HT-29 (cell line): Measurements from ENCODE around the gene FNIP1. TPM values are rescaled to one million over a fixed set of nuclear protein-coding genes. Genes with fewer than 3 reads are reported as not detected.
"Not testable (repeated sequence)": the region's sequence is repeated elsewhere in the genome, so short reads cannot be mapped to it uniquely, and the experiment has no call there.

ENCODE experiments used
- DNase-seq: peaks from one replicate; pipeline ENCODE4 v3.0.0-alpha.2; 2015; ENCODE audit warnings: low spot score
- total RNA-seq: library from RNA; depleted of rRNA; stranded (reverse); fragments of >200 nt; shearing (Covaris generic); gene quantifications from 2 replicates; pipeline ENCODE4 v1.2.3, GENCODE V29; 2014

FNIP1 gene
- total RNA-seq, 1 experiment from 2014 or later, result 20.8 TPM

GRCh38 chr5:131639148-131639547 is 157.7 kb downstream of the FNIP1 start:
- DNase-seq, result no peak

DNA sequence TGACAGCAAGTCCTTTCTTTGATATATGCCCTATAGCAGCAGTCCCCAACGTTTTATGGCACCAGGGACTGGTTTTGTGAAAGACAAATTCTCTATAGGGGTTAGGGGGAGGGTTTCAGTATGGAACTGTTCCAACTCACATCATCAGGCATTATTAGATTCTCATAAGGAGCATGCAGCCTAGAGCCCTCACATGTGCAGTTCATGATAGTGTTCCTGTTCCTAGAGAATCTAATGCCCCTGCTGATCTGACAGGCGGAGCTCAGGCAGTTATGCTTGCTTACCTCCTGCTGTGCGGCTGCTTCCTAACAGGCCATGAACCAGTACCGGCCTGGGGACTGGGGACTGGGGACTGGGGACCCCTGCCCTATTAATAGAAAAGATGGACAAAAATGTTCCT is 159.1 kb downstream of the FNIP1 start:
- no peak for DNase-seq

GRCh38 chr5:131635684-131636572 is 160.9 kb downstream of the FNIP1 start:
- peak; percentile 62 for DNase-seq

DNA sequence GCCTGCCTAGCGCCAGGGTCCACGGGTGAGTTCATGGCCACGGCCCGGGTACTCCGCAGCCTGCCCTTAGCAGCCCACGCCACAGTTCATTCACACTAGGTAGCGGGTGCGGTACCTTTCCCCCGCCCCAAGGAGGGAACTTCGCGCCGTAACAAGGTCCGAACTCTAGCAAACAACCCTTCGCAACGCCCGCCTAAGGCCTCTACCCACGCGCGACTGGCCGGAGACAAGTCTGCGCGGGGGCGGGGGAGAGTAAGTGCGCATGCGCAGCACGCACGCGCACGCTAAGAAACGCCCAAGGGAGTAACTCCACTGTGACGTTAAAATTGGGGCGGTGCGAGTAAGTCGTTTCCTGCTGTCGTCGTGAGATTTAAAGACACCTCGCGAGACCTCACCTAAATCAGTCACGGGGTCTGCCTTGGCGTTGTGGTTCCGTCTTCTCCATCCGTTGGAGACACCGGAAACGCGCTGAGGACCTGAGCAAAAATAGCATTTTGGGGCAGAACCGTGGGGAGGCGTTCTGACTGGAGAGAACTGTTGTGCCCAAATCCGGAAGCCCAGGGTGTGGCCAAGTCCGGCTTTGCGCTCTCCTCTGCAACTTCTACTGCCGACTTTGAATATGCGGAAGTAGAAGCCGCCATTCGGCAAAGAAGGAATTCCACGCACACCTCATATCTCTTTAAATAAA is 161.7 kb downstream of the FNIP1 start, which contains the start of gene RAPGEF6:
RAPGEF6 (minus strand) TSS at position 234 of the 688 bp plus-strand sequence; CDS start at position 35, 199 bp downstream.
- DNase-seq, result peak; percentile 98

- DNase-seq, result peak; percentile 67
Measured at GRCh38 chr5:131634666-131634995, 162.2 kb downstream of the FNIP1 start.

DNA sequence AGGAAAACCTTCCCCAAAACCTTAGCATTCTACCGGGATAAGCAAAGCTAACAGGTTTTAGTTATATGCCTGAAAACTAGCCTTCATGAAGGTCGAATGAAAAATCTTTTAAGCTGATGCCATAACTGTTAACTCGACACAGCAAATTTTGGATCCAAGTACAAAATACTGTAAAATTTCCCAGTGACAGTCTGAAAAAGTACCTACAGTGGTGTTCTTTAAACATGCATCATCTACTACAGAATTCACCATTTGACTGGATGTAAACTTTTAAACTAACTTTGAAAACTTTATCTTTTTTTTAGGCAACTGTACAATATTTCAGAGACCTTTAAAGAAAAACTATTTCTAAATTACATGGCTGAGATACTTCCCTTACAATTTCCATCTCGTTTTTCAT is 162.6 kb downstream of the FNIP1 start:
- DNase-seq, result peak; percentile 30

- DNase-seq, result peak; percentile 14
Measured at GRCh38 chr5:131633830-131634229, 163.0 kb downstream of the FNIP1 start.

GRCh38 chr5:131630963-131631350 is 165.9 kb downstream of the FNIP1 start:
- no peak for DNase-seq

DNA sequence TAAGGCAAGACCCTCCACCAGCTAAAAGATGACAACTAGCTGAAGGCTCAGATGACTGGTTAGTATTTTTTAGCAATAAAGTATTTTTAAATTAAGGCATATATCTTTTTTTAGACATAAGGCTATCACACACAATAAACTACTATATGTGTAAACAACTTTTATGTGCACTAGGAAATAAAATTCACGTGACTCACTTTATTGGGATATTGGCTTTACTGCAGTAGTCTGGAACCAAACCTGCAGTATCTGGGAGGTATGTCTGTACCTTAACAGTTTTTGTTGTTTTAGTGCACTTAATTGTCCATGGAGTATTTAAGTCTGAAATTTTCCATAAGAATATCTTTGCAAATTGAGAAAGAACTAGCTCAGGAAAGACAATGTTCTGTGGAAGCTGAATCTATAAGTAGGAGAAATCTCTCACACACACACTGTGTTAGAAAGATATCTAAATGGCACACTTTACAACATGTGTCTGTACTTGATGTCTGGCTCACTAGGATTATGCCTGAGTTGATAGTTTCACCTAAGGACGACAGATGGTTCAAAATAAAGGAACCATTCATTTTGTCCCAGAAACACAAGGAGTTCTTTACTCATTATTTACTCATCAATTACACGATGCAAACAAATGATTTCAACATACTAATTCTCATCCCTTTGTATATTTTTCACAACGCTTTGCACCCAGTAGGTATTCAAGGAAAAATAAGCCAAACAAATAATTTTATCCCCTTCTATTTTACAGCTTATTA is 166.4 kb downstream of the FNIP1 start:
- DNase-seq, result no peak

DNA sequence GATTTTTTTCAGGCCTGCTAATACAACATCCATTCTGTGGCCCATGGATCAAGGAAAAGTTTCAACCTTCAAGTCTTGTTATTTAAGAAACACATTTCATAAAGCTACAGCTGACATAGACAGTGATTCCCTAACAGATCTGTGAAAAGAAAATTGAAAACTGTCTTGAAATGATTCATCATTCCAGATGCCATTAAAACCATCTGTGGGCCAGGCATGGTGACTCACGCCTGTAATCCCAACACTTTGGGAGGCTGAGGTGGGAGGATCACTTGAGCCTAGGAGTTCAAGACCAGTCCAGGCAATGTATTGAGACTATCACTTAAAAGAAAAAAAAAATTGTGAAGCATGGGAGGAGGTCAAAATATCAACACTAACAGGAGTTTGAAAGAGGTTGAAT is 167.8 kb downstream of the FNIP1 start:
- DNase-seq, result no peak

DNA sequence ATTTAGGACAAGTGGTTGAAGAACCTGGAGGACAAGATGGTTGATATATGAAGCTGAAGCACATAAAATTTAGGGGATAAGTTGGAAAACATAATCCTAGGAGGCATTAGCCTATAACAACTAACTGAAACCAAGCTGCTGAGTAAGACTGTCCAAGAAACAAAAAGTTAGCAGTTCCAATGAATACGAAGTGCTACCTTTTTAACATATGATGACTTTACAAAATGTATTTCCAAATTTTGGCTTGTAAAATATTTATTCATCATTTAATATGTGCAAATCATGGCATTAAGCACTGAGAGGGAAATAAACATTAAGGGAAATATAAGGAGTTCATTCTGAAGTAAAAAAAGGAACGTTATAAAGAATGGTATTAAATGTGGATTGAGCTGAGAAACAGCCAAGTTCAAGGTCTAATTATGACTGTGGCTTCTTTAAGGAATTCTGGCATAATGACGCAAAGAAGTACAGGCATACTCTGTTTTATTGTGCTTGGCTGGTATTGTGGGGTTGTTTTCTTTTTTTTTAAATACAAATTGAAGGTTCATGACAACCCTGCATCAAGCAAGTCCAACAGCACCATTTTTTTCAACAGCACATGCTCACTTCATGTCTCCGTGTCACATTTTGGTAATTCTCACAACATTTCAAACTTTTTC is 169.5 kb downstream of the FNIP1 start:
- no peak for DNase-seq

DNA sequence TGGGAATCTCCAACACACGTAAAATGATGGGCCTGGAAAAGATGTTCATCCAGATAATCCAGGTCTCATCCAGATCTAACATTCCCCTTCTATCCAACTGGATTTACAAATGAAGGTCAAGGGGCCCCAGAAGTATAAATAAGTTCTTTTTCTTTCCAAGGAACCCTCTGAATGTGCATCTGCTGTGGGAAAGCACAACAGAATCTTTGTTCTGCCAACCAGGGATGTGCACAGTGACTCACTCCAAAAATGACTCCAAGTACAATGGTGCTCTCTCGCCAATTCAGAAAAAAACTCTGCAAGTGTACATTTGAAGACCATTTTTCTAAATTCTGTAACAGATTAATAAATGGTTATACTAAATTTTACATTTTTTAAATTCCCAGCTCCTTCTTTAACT is 174.2 kb downstream of the FNIP1 start:
- no peak for DNase-seq

- DNase-seq, result not testable (repeated sequence)
Measured at GRCh38 chr5:131621164-131621563, 175.7 kb downstream of the FNIP1 start.

- DNase-seq, result no peak
Measured at GRCh38 chr5:131619102-131619501, 177.7 kb downstream of the FNIP1 start.

- no peak for DNase-seq
Measured at GRCh38 chr5:131617140-131617822, 179.5 kb downstream of the FNIP1 start.

DNA sequence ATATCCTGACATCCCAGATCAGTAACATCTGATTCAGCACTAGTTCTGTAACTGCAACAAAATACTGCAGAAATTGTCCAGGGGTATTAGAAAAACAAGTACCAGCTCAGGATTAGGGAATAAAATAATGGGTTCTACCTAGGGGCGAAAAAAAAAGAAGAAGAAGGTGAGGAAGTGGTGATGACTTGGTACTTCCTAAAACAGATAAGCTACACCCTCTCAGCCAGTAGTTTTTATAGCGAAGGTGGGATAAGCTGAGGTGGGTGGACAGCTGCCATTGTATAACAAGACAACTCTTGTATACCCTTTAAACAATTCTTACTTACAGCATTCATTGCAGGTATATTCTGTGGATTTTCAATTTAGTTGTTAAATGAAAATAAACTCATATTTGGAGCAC is 180.9 kb downstream of the FNIP1 start:
- no peak for DNase-seq

DNA sequence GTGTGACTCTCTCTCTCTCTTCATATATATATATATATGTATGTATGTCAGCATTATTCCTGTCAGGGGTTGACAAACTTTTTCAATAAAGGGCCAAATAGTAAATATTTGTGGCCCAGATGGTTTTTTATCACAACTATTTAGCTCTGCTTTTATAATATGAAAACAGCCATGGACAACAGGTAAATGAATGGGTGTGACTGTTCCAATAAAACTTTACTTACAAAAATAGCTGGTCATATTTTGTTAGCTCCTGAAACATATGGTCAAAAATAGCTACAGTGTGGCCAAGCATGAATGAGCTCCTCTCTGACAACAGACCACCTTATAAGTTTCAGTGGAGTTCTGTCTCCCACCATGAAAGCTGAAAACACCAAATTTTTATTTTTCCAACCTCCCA is 183.4 kb downstream of the FNIP1 start:
- no peak for DNase-seq

DNA sequence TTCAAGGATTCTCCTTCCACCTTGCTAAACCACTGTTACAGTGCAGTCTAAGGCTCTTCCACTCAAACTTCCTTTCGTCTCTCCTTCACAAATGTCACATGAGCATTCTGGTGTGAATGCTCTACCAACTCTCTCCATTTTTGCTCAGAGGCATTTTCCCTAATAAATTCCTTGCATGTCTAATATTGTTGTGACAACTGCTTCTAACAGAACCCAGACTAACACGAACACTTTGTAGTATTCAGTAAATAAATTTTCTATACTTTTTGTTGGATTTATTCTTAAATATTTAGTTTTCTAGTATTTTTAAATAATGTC is 185.8 kb downstream of the FNIP1 start:
- DNase-seq, result no peak

GRCh38 chr5:131610198-131611063 is 186.4 kb downstream of the FNIP1 start:
- no peak for DNase-seq

DNA sequence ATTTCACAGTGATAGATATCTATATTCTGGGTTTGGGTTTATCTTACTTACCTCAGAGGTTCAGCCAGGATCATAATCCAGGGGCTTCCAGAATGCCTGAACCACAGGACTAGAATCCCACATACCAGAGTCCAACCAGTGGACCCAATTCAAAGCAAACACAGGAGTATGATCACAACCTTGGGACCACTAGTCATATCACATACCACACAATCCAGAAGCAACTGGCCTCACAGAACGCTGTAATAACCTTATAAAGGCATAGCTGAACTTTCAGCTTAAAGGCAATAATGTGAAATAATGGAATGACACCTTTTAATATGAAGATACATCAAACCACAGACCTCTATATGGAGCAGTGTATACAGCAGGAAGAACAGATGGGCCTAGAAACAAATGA is 187.0 kb downstream of the FNIP1 start:
- DNase-seq, result no peak
